Measurements from ENCODE around the gene YPEL2. TPM values are rescaled to one million over a fixed set of nuclear protein-coding genes. Genes with fewer than 3 reads are reported as not detected.

The YPEL2 gene
- polyA plus RNA-seq, 3 donors = 21.5 to 63.1 (median 25.1) TPM

- H3K4me1 Mint-ChIP-seq = peaks cover 66% of the 10 kb centered on the region
- H3K9me3 Mint-ChIP-seq = no peaks in the 10 kb centered on the region
- Histone ChIP-seq H3K79me2 (ENCODE audit: insufficient read depth, low read length) (peaks cover 100% of the 10 kb centered on the region), H3K4me2 (replicated peaks; ENCODE audit: extremely low read depth, low read length, poor library complexity, severe bottlenecking) (no peak overlapping the region), H3K9me3 (replicated peaks in 1 of 2; ENCODE audit: control insufficient read depth in 1 of 2, insufficient read depth in 1 of 2, low read length in 2 of 2) (no peaks in the 10 kb centered on the region), H3K4me1 (ENCODE audit: control insufficient read depth in 1 of 2, insufficient read depth in 2 of 2, low read length in 2 of 2) (peaks cover 5 to 7% of the 10 kb centered on the region in 2 donors), H3K27me3 (ENCODE audit: control insufficient read depth in 2 of 2, insufficient read depth in 2 of 2, low read length in 2 of 2) (no peaks in the 10 kb centered on the region), H3K36me3 (replicated peaks in 1 of 2; ENCODE audit: control insufficient read depth in 1 of 2, insufficient read depth in 2 of 2, low read length in 2 of 2) (peaks cover 4 to 17% of the 10 kb centered on the region in 2 donors), H4K20me1 (ENCODE audit: insufficient read depth, low read length) (peaks cover 100% of the 10 kb centered on the region), H3K27ac (ENCODE audit: low read depth in 1 of 2, low read length in 2 of 2) (no peak overlapping the region), H3K4me3 (replicated peaks in 1 of 3; ENCODE audit: low read depth in 2 of 3, low read length in 3 of 3) (no peak overlapping the region), H3K9ac (ENCODE audit: insufficient read depth, low read length, poor library complexity, severe bottlenecking) (no peak overlapping the region), H2AFZ (ENCODE audit: insufficient read depth, low read depth, low read length, poor library complexity, severe bottlenecking) (no peak overlapping the region)
- H3K27me3 Mint-ChIP-seq (ENCODE audit: low read depth in 3 of 3) = peaks cover 0 to 2% (median 1%) of the 10 kb centered on the region in 3 donors
- H3K36me3 Mint-ChIP-seq = peaks cover 9 to 21% of the 10 kb centered on the region in 2 donors
- intact Hi-C loops (cut with micrococcal nuclease) = no loop called here
- DNase-seq = no peak
- H3K4me3 Mint-ChIP-seq = no peak overlapping the region
- 83% methylated on average over 4 of the region's 4 CpGs for WGBS (ENCODE audit: insufficient coverage)
- TF ChIP-seq CTCF (IDR thresholded peaks at IDR 0.05) = no peak
- H3K27ac Mint-ChIP-seq = peak overlapping the region in 1 of 7 donors; percentile 51
These were observed 11.3 kb downstream of the YPEL2 start for GRCh38 chr17:59342681-59343131.

DNA sequence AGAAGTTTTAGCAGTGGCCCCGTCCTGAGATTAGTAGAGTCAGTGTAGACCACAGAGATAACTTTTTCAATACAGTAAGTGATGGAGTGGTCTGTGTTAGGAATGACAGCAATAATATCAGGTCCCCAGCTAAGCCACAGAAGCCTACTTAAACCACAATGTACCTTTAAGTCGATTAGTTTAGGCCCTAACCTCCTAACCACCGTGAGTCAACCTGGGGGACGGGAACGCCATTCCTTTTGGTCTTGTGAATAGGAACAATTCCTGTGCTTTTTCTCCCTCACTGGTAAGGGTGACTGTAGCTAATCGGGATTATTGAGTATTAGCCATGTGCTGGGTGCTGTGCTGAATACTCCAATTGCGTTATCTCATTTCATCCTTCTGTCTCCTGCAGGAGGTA is 14.0 kb downstream of the YPEL2 start:
- intact Hi-C loops (cut with micrococcal nuclease) = no loop called here
- Histone ChIP-seq H3K4me3 (replicated peaks in 1 of 3; ENCODE audit: low read depth in 2 of 3, low read length in 3 of 3) (no peak overlapping the region), H3K79me2 (ENCODE audit: insufficient read depth, low read length) (peaks cover 100% of the 10 kb centered on the region), H3K27me3 (ENCODE audit: control insufficient read depth in 2 of 2, insufficient read depth in 2 of 2, low read length in 2 of 2) (no peaks in the 10 kb centered on the region), H2AFZ (ENCODE audit: insufficient read depth, low read depth, low read length, poor library complexity, severe bottlenecking) (no peak overlapping the region), H3K9me3 (replicated peaks in 1 of 2; ENCODE audit: control insufficient read depth in 1 of 2, insufficient read depth in 1 of 2, low read length in 2 of 2) (no peaks in the 10 kb centered on the region), H4K20me1 (ENCODE audit: insufficient read depth, low read length) (peaks cover 100% of the 10 kb centered on the region), H3K4me2 (replicated peaks; ENCODE audit: extremely low read depth, low read length, poor library complexity, severe bottlenecking) (no peak overlapping the region), H3K36me3 (replicated peaks in 1 of 2; ENCODE audit: control insufficient read depth in 1 of 2, insufficient read depth in 2 of 2, low read length in 2 of 2) (peaks cover 4 to 14% of the 10 kb centered on the region in 2 donors), H3K27ac (ENCODE audit: low read depth in 1 of 2, low read length in 2 of 2) (no peak overlapping the region), H3K4me1 (ENCODE audit: control insufficient read depth in 1 of 2, insufficient read depth in 2 of 2, low read length in 2 of 2) (peaks cover 13 to 14% of the 10 kb centered on the region in 2 donors), H3K9ac (ENCODE audit: insufficient read depth, low read length, poor library complexity, severe bottlenecking) (no peak overlapping the region)
- Mint-ChIP-seq H3K9me3 (no peaks in the 10 kb centered on the region), H3K4me3 (no peak overlapping the region), H3K36me3 (peaks cover 9 to 24% of the 10 kb centered on the region in 2 donors), H3K4me1 (peaks cover 67% of the 10 kb centered on the region), H3K27ac (no peak overlapping the region), H3K27me3 (ENCODE audit: low read depth in 3 of 3) (peaks cover 0 to 2% (median 1%) of the 10 kb centered on the region in 3 donors)
- WGBS (ENCODE audit: insufficient coverage) = no CpG with 5 or more reads among the region's 7 CpGs
- DNase-seq = no peak
- no peak for TF ChIP-seq CTCF (IDR thresholded peaks at IDR 0.05)

Data from CD14-positive monocyte (primary cell).